Osteoblast (primary cell): ENCODE measurements around the gene TM4SF1. TPM values are rescaled to one million over a fixed set of nuclear protein-coding genes. Genes with fewer than 3 reads are reported as not detected.

Experiments
- DNase-seq: peaks from one replicate; pipeline ENCODE4 v3.0.0; 2011; ENCODE audit warnings: low spot score, mixed read lengths; ENCODE audit not compliant: insufficient read length; ENCODE audit errors: missing footprints
- H2AFZ ChIP-seq: 2 replicates; pipeline ENCODE4 v1.6.0; 2011; ENCODE audit warnings: mild to moderate bottlenecking, low read length
- H3K27ac ChIP-seq: 2 replicates; pipeline ENCODE4 v1.5.1; 2011; ENCODE audit warnings: mild to moderate bottlenecking, low read depth, low read length, moderate library complexity
- H3K27me3 ChIP-seq: 2 replicates; pipeline ENCODE4 v1.6.0; 2012; ENCODE audit warnings: mild to moderate bottlenecking, control low read depth, inconsistent platforms, low read length, moderate library complexity; ENCODE audit not compliant: insufficient read depth
- H3K36me3 ChIP-seq: 2 replicates; pipeline ENCODE4 v1.5.1; 2011; ENCODE audit warnings: mild to moderate bottlenecking, low read length, control low read depth, moderate library complexity; ENCODE audit not compliant: insufficient read depth
- H3K4me1 ChIP-seq: 2 replicates; pipeline ENCODE4 v1.5.1; 2011; ENCODE audit warnings: mild to moderate bottlenecking, low read length, control low read depth, moderate library complexity; ENCODE audit not compliant: insufficient read depth
- H3K4me2 ChIP-seq: 2 replicates; pipeline ENCODE4 v1.6.0; 2011; ENCODE audit warnings: mild to moderate bottlenecking, low read length; ENCODE audit not compliant: insufficient read depth
- H3K4me3 ChIP-seq: fragments of 200-600 bp; sonication (generic); 3 replicates; pipeline ENCODE4 v1.5.1; 2012; ENCODE audit warnings: mild to moderate bottlenecking, low read length, inconsistent platforms; ENCODE audit not compliant: insufficient read depth
- H3K79me2 ChIP-seq: 2 replicates; pipeline ENCODE4 v1.6.0; 2012; ENCODE audit warnings: mild to moderate bottlenecking, low read length, control low read depth, inconsistent platforms; ENCODE audit not compliant: insufficient read depth
- H3K9me3 ChIP-seq: 2 replicates; pipeline ENCODE4 v1.5.1; 2011; ENCODE audit warnings: low read depth, low read length, control low read depth
- H4K20me1 ChIP-seq: 2 replicates; pipeline ENCODE4 v1.6.0; 2012; ENCODE audit warnings: mild to moderate bottlenecking, low read length, control low read depth; ENCODE audit not compliant: insufficient read depth
- CTCF ChIP-seq: IDR thresholded peaks from 2 replicates; pipeline ENCODE4 v1.5.1; 2011; ENCODE audit warnings: mild to moderate bottlenecking, low read depth, low read length, moderate library complexity; ENCODE audit errors: extremely low read depth
- total RNA-seq: library from RNA; depleted of rRNA; stranded (reverse); fragments of >200 nt; gene quantifications from 2 replicates; pipeline ENCODE4 v1.2.3, GENCODE V29; 2012

Gene TM4SF1
- total RNA-seq, 1 donor, result 210 TPM

GRCh38 chr3:149388001-149388440 is 10.6 kb upstream of the TM4SF1 start:
- Histone ChIP-seq H3K4me1 (peaks cover 37% of the 10 kb centered on the region), H3K9me3 (no peaks in the 10 kb centered on the region), H3K4me3 (no peak overlapping the region), H3K36me3 (no peaks in the 10 kb centered on the region), H4K20me1 (no peaks in the 10 kb centered on the region), H2AFZ (no peak overlapping the region), H3K27me3 (no peaks in the 10 kb centered on the region), H3K79me2 (no peaks in the 10 kb centered on the region), H3K27ac (peak overlapping the region; percentile 96), H3K4me2 (peak overlapping the region; percentile 60)
- DNase-seq, result no peak
- TF ChIP-seq CTCF, result no peak

GRCh38 chr3:149386299-149386606 is 8.8 kb upstream of the TM4SF1 start:
- Histone ChIP-seq H3K4me1 (peaks cover 53% of the 10 kb centered on the region), H4K20me1 (no peaks in the 10 kb centered on the region)

GRCh38 chr3:149385617-149386298 is 8.3 kb upstream of the TM4SF1 start:
- peak overlapping the region; percentile 96 for H3K27ac ChIP-seq
- H3K79me2 ChIP-seq, result no peaks in the 10 kb centered on the region
- TF ChIP-seq CTCF, result no peak
- H3K4me2 ChIP-seq, result peak overlapping the region; percentile 60
- peaks cover 54% of the 10 kb centered on the region for H3K4me1 ChIP-seq
- H3K27me3 ChIP-seq, result no peaks in the 10 kb centered on the region
- no peak for DNase-seq
- H3K36me3 ChIP-seq, result no peaks in the 10 kb centered on the region
- H3K4me3 ChIP-seq, result peak overlapping the region; percentile 2
- no peak overlapping the region for H2AFZ ChIP-seq
- H4K20me1 ChIP-seq, result no peaks in the 10 kb centered on the region
- no peaks in the 10 kb centered on the region for H3K9me3 ChIP-seq

More at GRCh38 chr3:149386299-149386606, 8.8 kb upstream of the TM4SF1 start:
- Histone ChIP-seq H3K79me2 (no peaks in the 10 kb centered on the region), H3K4me2 (peak overlapping the region; percentile 60), H3K36me3 (no peaks in the 10 kb centered on the region), H3K27me3 (no peaks in the 10 kb centered on the region), H2AFZ (no peak overlapping the region), H3K9me3 (no peaks in the 10 kb centered on the region), H3K4me3 (no peak overlapping the region), H3K27ac (peak overlapping the region; percentile 96)
- no peak for TF ChIP-seq CTCF
- DNase-seq, result no peak

- no peak for TF ChIP-seq CTCF
- no peak overlapping the region for H2AFZ ChIP-seq
These were observed 7.5 kb upstream of the TM4SF1 start for GRCh38 chr3:149384911-149385321.

More at GRCh38 chr3:149384911-149385321, 7.5 kb upstream of the TM4SF1 start:
- no peaks in the 10 kb centered on the region for H3K79me2 ChIP-seq
- no peak overlapping the region for H3K4me3 ChIP-seq
- peak; percentile 95 for DNase-seq
- peaks cover 54% of the 10 kb centered on the region for H3K4me1 ChIP-seq
- no peaks in the 10 kb centered on the region for H4K20me1 ChIP-seq
- no peaks in the 10 kb centered on the region for H3K36me3 ChIP-seq
- H3K27me3 ChIP-seq, result no peaks in the 10 kb centered on the region
- peak overlapping the region; percentile 96 for H3K27ac ChIP-seq
- peak overlapping the region; percentile 34 for H3K4me2 ChIP-seq
- no peaks in the 10 kb centered on the region for H3K9me3 ChIP-seq
